CD4-positive, CD25-positive, alpha-beta regulatory T cell (primary cell): ENCODE data around the gene CSMD2. TPM values are rescaled to one million over a fixed set of nuclear protein-coding genes. Genes with fewer than 3 reads are reported as not detected.

Source experiments
- ATAC-seq, 2 donors: fragments of 150-1000 bp; cut with Tn5 transposase; one replicate each; pipeline ENCODE4 v1.10.0; 2021; ENCODE audit warnings: low read depth in 2 of 2, moderate number of reproducible peaks in 2 of 2, moderate library complexity in 1 of 2
- DNase-seq, 3 donors: peaks; one replicate each; pipeline versions ENCODE4 v3.0.0 to v3.0.0-alpha.2; 2012 to 2022; ENCODE audit warnings: mixed read lengths in 1 of 3
- H3K27ac ChIP-seq: one replicate; pipeline ENCODE4 v1.7.0; 2013; ENCODE audit warnings: mild to moderate bottlenecking, low read length; ENCODE audit not compliant: insufficient read depth, poor library complexity, severe bottlenecking
- H3K27me3 ChIP-seq: one replicate; pipeline ENCODE4 v1.7.0; 2013; ENCODE audit warnings: low read length; ENCODE audit not compliant: control insufficient read depth, insufficient read depth
- H3K36me3 ChIP-seq: one replicate; pipeline ENCODE4 v1.7.0; 2013; ENCODE audit warnings: mild to moderate bottlenecking, low read length, moderate library complexity; ENCODE audit not compliant: control insufficient read depth, insufficient read depth
- H3K4me1 ChIP-seq: 2 replicates; pipeline ENCODE4 v1.7.0; 2013; ENCODE audit warnings: mild to moderate bottlenecking, low read length; ENCODE audit not compliant: insufficient read depth, control insufficient read depth, poor library complexity, severe bottlenecking
- H3K4me3 ChIP-seq: one replicate; pipeline ENCODE4 v1.7.0; 2013; ENCODE audit warnings: low read depth, mild to moderate bottlenecking, low read length, moderate library complexity
- H3K9me3 ChIP-seq, 2 experiments: 1 replicate in 1 of 2; 2 replicates in 1 of 2; pipeline ENCODE4 v1.7.0; 2013; ENCODE audit warnings: low read length in 2 of 2, mild to moderate bottlenecking in 1 of 2, moderate library complexity in 1 of 2; ENCODE audit not compliant: control insufficient read depth in 2 of 2
- H3K27ac Mint-ChIP-seq, 3 donors: one replicate each; pipeline ENCODE4 v1.8.0; 2020 to 2022; ENCODE audit warnings: mild to moderate bottlenecking in 3 of 3, mixed read lengths in 3 of 3, moderate library complexity in 2 of 3
- H3K27me3 Mint-ChIP-seq: one replicate; pipeline ENCODE4 v1.8.0; 2022; ENCODE audit warnings: mild to moderate bottlenecking, mixed read lengths
- H3K36me3 Mint-ChIP-seq: one replicate; pipeline ENCODE4 v1.8.0; 2020; ENCODE audit warnings: mixed read lengths
- H3K4me1 Mint-ChIP-seq, 4 donors: one replicate each; pipeline ENCODE4 v1.8.0; 2020 to 2022; ENCODE audit warnings: mixed read lengths in 4 of 4, mild to moderate bottlenecking in 1 of 4
- H3K4me3 Mint-ChIP-seq, 4 donors: one replicate each; pipeline ENCODE4 v1.8.0; 2020 to 2022; ENCODE audit warnings: mild to moderate bottlenecking in 4 of 4, mixed read lengths in 4 of 4, moderate library complexity in 3 of 4
- H3K9me3 Mint-ChIP-seq, 7 donors: one replicate each; pipeline ENCODE4 v1.8.0; 2020 to 2022; ENCODE audit warnings: mixed read lengths in 7 of 7, mild to moderate bottlenecking in 3 of 7, moderate library complexity in 2 of 7
- polyA plus RNA-seq, 4 donors: library from polyadenylated mRNA; unstranded; fragments of 300-500 nt; fragmentation: Illumina TruSeq; gene quantifications; one replicate each; pipeline ENCODE4 v1.2.3, GENCODE V29; 2021
- total RNA-seq: library from RNA; stranded (reverse); gene quantifications from one replicate; pipeline ENCODE4 v1.2.3, GENCODE V29; 2022

The CSMD2 gene
- total and polyA plus RNA-seq, 5 donors from 2014 or later, result not detected

- H3K4me3 ChIP-seq, result no peak overlapping the region
- H3K27ac Mint-ChIP-seq, result no peak overlapping the region
- H3K4me1 Mint-ChIP-seq, result no peaks in the 10 kb centered on the region
- peaks cover 0 to 2% (median 0%) of the 10 kb centered on the region in 7 donors for H3K9me3 Mint-ChIP-seq
- H3K36me3 Mint-ChIP-seq, result no peaks in the 10 kb centered on the region
- ATAC-seq, result no peak
- H3K27me3 Mint-ChIP-seq, result peaks cover 4% of the 10 kb centered on the region
- DNase-seq, result no peak
- H3K9me3 ChIP-seq, result no peaks in the 10 kb centered on the region
- H3K27ac ChIP-seq, result no peak overlapping the region
- no peaks in the 10 kb centered on the region for H3K27me3 ChIP-seq
- H3K4me3 Mint-ChIP-seq, result no peak overlapping the region
- H3K36me3 ChIP-seq, result no peaks in the 10 kb centered on the region
- H3K4me1 ChIP-seq, result no peaks in the 10 kb centered on the region
These were observed 446.8 kb downstream of the CSMD2 start for GRCh38 chr1:33718186-33718585.

GRCh38 chr1:33716976-33717688 is 447.9 kb downstream of the CSMD2 start:
- DNase-seq, result no peak
- Mint-ChIP-seq H3K27me3 (peaks cover 9% of the 10 kb centered on the region), H3K4me1 (no peaks in the 10 kb centered on the region), H3K36me3 (no peaks in the 10 kb centered on the region), H3K4me3 (no peak overlapping the region), H3K9me3 (peaks cover 0 to 2% (median 0%) of the 10 kb centered on the region in 7 donors), H3K27ac (no peak overlapping the region)
- no peaks in the 10 kb centered on the region for H3K27me3 ChIP-seq
- H3K4me1 ChIP-seq, result no peaks in the 10 kb centered on the region
- H3K9me3 ChIP-seq, result no peaks in the 10 kb centered on the region
- no peak overlapping the region for H3K4me3 ChIP-seq
- ATAC-seq, result no peak
- H3K36me3 ChIP-seq, result no peaks in the 10 kb centered on the region
- no peak overlapping the region for H3K27ac ChIP-seq

GRCh38 chr1:33715195-33715811 is 449.7 kb downstream of the CSMD2 start:
- no peaks in the 10 kb centered on the region for H3K9me3 ChIP-seq
- no peak overlapping the region for H3K4me3 Mint-ChIP-seq
- no peak for DNase-seq
- no peaks in the 10 kb centered on the region for H3K36me3 Mint-ChIP-seq
- peaks cover 0 to 2% (median 0%) of the 10 kb centered on the region in 7 donors for H3K9me3 Mint-ChIP-seq
- no peak overlapping the region for H3K4me3 ChIP-seq
- no peak for ATAC-seq
- no peaks in the 10 kb centered on the region for H3K36me3 ChIP-seq
- H3K27me3 Mint-ChIP-seq, result peaks cover 9% of the 10 kb centered on the region
- no peak overlapping the region for H3K27ac Mint-ChIP-seq
- H3K4me1 ChIP-seq, result no peaks in the 10 kb centered on the region
- H3K27ac ChIP-seq, result no peak overlapping the region
- no peaks in the 10 kb centered on the region for H3K27me3 ChIP-seq
- no peaks in the 10 kb centered on the region for H3K4me1 Mint-ChIP-seq

GRCh38 chr1:33714421-33714820 is 450.6 kb downstream of the CSMD2 start:
- peaks cover 5% of the 10 kb centered on the region for H3K27me3 Mint-ChIP-seq

GRCh38 chr1:33713058-33713877 is 451.8 kb downstream of the CSMD2 start:
- no peak for DNase-seq
- no peak for ATAC-seq
- peaks cover 5% of the 10 kb centered on the region for H3K27me3 Mint-ChIP-seq
- Histone ChIP-seq H3K4me1 (no peaks in the 10 kb centered on the region), H3K27me3 (no peaks in the 10 kb centered on the region), H3K4me3 (no peak overlapping the region), H3K9me3 (no peaks in the 10 kb centered on the region), H3K36me3 (no peaks in the 10 kb centered on the region), H3K27ac (no peak overlapping the region)
- H3K9me3 Mint-ChIP-seq, result peaks cover 0 to 2% (median 0%) of the 10 kb centered on the region in 7 donors
- no peaks in the 10 kb centered on the region for H3K36me3 Mint-ChIP-seq
- H3K4me1 Mint-ChIP-seq, result no peaks in the 10 kb centered on the region
- H3K4me3 Mint-ChIP-seq, result no peak overlapping the region
- H3K27ac Mint-ChIP-seq, result peak overlapping the region in 1 of 3 donors; percentile 16

More at GRCh38 chr1:33714421-33714820, 450.6 kb downstream of the CSMD2 start:
- ATAC-seq, result no peak
- Mint-ChIP-seq H3K9me3 (peaks cover 0 to 2% (median 0%) of the 10 kb centered on the region in 7 donors), H3K36me3 (no peaks in the 10 kb centered on the region), H3K4me3 (no peak overlapping the region), H3K27ac (peak overlapping the region in 1 of 3 donors; percentile 10), H3K4me1 (no peaks in the 10 kb centered on the region)
- no peak for DNase-seq
- H3K9me3 ChIP-seq, result no peaks in the 10 kb centered on the region
- no peaks in the 10 kb centered on the region for H3K4me1 ChIP-seq
- no peak overlapping the region for H3K27ac ChIP-seq
- no peaks in the 10 kb centered on the region for H3K27me3 ChIP-seq
- no peaks in the 10 kb centered on the region for H3K36me3 ChIP-seq
- H3K4me3 ChIP-seq, result no peak overlapping the region

GRCh38 chr1:33712186-33712585 is 452.8 kb downstream of the CSMD2 start:
- no peak for DNase-seq
- Mint-ChIP-seq H3K4me1 (no peaks in the 10 kb centered on the region), H3K9me3 (no peaks in the 10 kb centered on the region), H3K27ac (no peak overlapping the region), H3K27me3 (peaks cover 5% of the 10 kb centered on the region), H3K36me3 (no peaks in the 10 kb centered on the region), H3K4me3 (no peak overlapping the region)
- Histone ChIP-seq H3K36me3 (no peaks in the 10 kb centered on the region), H3K9me3 (no peaks in the 10 kb centered on the region), H3K27ac (no peak overlapping the region), H3K4me3 (no peak overlapping the region), H3K4me1 (no peaks in the 10 kb centered on the region), H3K27me3 (peaks cover 3% of the 10 kb centered on the region)
- no peak for ATAC-seq

GRCh38 chr1:33711511-33711910 is 453.5 kb downstream of the CSMD2 start:
- Mint-ChIP-seq H3K27ac (no peak overlapping the region), H3K9me3 (no peaks in the 10 kb centered on the region), H3K36me3 (no peaks in the 10 kb centered on the region), H3K4me3 (no peak overlapping the region), H3K27me3 (peaks cover 5% of the 10 kb centered on the region), H3K4me1 (no peaks in the 10 kb centered on the region)
- no peak overlapping the region for H3K27ac ChIP-seq
- no peaks in the 10 kb centered on the region for H3K36me3 ChIP-seq
- ATAC-seq, result no peak
- no peaks in the 10 kb centered on the region for H3K4me1 ChIP-seq
- H3K4me3 ChIP-seq, result no peak overlapping the region
- H3K9me3 ChIP-seq, result no peaks in the 10 kb centered on the region
- no peak for DNase-seq
- H3K27me3 ChIP-seq, result peaks cover 3% of the 10 kb centered on the region
